Globus pallidus (tissue), 1 donor: ENCODE results near the gene PSMC3IP.

Source experiments
- DNase-seq: peaks from one replicate; pipeline ENCODE4 v3.0.0-alpha.2; 2015; ENCODE audit warnings: low spot score

PSMC3IP gene

DNA sequence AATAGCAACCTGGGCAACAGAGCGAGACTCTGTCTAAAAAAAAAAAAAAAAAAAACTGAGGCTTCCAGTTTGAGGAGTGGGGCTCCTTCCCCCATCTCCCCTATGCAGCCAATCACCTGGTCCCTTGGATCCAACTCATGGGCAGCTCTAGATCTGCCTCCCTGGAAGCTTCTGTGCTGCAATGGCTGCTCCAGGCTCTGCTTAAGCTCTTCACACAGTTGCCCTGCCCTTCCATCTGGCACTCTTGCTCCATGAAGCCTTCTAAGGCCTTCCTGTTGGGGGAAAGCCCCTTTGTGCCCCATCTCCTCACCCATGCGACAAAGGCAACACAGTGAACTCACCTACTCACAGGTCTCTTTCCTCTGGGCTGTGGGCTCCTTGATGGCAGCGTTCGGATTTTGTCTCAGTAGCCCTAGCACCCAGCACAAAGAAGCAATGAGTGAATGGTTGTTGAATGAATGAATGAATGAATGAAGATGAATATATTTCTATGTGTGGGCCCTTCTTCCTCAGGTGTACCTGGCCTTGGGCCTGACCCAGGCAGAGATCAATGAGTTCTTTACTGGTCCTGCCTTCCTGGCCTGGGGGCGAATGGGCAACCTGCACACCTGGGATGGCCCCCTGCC is 39.6 kb downstream of the PSMC3IP start:
- DNase-seq = no peak

DNA sequence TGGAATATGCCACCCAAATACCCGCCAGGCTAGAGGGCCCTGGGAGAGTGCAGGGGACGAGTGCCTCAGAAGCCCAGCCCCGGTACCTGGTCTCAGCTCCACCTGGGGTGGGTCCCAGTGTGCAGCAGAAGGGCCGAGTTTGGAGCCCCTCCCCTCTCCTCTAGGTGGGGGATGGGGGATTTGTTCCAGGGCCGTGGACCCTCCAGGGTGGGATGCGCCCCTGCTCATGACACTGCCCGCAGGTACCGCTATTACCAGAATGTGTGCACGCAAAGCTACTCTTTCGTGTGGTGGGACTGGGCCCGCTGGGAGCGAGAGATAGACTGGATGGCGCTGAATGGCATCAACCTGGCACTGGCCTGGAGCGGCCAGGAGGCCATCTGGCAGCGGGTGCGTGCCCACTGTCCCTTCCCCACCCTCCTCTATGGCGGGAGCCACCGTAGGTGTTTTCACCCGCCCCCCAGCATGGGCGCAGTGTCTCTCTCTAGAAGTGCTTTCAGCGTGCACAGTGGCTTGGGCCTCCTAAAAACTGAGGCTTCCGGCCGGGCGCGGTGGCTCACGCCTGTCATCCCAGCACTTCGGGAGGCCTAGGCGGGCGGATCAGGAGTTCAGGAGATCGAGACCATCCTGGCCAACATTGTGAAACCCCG is 40.2 kb downstream of the PSMC3IP start:
- no peak for DNase-seq

DNA sequence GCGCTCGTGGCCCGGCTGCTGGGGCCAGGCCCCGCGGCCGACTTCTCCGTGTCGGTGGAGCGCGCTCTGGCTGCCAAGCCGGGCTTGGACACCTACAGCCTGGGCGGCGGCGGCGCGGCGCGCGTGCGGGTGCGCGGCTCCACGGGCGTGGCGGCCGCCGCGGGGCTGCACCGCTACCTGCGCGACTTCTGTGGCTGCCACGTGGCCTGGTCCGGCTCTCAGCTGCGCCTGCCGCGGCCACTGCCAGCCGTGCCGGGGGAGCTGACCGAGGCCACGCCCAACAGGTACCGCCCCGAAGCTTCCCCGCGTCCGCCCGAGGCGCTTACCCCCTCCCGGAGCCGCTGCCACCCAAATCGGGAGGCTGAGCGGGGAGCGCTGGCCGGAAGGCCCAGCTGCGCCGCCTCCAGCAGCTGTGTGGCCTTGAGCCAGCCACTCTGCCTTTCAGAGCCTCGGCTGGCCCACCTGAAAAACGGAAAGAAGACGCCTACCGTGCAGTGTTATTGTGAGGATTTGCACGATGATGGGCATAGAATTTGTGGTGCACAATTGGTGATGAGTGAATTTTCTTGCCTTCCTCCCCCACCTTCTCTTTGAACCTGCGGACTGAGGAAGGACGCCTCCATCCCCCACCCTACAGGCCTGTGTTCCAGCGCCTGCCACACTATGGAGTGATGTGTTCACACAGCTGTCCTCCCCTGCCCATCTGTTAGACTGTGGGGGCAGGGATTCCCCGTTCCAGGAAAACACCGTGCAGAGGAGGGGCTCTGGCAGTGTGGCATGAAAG is 41.0 kb downstream of the PSMC3IP start:
- peak; percentile 78 for DNase-seq

DNA sequence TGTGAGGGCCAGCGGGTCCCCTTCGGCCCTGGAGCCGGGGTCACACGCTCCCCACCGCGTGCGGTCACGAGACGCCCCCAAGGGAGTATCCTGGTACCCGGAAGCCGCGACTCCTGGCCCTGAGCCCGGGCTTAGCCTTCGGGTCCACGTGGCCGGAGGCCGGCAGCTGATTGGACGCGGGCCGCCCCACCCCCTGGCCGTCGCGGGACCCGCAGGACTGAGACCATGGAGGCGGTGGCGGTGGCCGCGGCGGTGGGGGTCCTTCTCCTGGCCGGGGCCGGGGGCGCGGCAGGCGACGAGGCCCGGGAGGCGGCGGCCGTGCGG is 41.5 kb downstream of the PSMC3IP start, which contains the start of gene NAGLU:
NAGLU (plus strand) TSS at position 194 of the 324 bp plus-strand sequence; CDS start at position 226, 32 bp downstream.
- peak; percentile 94 for DNase-seq

DNA sequence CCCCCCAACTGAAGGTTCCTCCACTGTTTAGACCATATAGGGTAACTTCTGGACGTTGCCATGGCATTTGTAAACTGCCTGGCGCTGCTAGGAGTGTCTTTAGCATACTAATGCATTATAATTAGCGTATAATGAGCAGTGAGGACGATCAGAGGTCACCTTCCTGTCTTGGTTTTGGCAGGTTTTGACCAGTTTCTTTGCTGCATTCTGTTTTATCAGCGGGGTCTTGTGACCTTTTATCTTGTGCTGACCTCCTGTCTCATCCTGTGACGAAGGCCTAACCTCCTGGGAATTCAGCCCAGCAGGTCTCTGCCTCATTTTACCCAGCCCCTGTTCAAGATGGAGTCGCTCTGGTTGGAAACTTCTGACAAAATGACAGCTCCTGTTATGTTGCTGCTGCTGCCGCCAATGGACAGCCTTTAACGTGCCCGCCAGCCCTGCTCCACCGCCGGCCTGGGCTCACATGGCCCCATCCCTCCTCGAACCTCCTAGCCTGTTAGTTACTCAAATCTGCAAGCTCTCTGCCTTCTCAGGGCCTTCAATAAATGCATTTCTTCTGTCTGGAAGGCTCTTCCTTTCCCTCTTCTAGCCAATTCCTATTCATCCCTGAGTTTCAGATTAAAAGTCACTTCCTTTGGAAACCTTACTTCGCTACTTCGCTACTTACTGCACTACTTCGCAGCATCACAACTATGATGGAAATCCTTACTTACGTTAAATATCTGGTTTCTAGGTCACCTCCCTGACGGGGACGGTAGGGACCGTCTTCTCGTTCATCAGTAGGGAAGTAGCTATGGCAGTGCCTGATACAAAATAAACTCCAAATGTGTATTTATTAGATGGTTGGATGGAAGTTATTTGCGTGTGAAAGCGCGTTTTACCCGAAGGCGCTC is 42.1 kb downstream of the PSMC3IP start:
- no peak for DNase-seq

DNA sequence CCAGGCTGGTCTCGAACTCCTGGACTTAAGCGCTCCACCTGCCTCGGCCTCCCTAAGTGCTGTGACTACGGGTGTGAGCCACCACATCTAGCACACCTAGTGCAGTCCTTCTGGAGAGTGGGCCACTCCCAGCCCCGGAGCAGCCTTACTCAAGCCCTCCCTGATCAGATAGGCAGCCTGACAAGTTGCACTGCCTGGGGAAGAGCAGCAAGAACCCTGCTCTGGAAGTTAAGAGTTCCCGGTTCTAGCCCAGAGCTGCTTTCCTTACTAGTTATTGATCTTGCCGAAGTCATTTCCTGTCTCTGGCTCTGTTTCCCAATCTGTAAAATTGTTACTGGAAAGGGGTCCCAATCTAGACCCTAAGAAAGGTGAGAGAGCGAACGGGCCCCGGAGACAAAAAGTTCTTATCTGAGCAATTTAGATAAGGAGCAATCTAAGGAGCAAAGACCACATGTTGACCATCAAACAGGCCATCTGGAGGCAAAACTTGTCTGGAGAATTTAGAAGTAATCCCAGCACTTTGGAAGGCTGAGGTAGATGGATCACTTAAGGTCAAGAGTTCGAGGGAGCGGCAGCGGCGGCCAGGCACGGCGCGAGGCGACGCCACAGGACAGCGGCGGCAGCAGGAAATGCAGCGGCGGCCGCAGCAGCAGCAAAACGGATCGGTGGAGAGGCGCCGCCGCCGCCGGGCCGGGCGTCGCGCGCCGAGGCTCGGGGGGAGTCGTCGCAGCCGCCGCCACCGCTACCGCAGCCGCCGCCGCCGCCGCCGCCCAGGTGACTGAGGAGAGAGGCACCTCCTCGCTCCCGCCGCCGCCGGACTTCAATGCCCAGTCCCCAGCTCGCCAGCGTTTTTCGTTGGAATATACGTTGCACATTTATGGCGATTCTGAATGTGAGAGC is 45.8 kb downstream of the PSMC3IP start:
- DNase-seq = peak; percentile 67

DNA sequence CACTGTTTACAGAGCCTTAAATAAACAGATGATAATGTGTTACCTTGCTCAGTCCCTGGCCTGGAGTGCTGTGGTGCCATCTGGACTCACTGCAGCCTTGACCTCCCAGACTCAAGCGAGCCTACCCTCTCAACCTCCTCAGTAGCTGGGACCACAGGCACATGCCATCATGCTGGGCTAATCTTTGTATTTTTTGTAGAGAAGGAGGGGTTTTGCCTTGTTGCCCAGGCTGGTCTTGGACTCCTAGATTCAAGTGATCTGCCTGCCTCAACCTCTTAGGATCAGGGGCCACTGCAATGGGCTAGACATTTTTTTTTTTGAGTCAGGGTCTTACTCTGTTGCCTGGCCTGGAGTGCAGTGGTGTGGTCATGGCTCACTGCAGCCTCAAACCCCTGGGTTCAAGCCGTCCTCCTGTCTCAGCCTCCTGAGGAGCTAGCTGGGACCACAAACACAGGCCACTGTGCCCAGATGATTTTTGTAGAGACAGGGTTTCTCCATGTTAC is 46.5 kb downstream of the PSMC3IP start:
- no peak for DNase-seq

DNA sequence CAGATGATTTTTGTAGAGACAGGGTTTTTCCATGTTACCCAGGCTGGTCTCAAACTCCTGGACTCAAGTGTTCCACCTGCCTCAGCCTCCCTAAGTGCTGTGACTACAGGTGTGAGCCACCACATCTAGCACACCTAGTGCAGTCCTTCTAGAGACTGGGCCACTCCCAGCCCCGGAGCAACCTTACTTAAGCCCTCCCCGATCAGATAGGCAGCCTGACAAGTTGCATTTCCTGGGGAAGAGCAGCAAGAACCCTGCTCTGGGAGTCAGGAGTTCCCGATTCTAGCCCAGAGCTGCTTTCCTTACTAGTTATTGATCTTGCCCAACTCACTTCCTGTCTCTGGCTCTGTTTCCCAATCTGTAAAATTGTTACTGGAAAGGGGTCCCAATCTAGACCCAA is 48.5 kb downstream of the PSMC3IP start:
- DNase-seq = no peak

DNA sequence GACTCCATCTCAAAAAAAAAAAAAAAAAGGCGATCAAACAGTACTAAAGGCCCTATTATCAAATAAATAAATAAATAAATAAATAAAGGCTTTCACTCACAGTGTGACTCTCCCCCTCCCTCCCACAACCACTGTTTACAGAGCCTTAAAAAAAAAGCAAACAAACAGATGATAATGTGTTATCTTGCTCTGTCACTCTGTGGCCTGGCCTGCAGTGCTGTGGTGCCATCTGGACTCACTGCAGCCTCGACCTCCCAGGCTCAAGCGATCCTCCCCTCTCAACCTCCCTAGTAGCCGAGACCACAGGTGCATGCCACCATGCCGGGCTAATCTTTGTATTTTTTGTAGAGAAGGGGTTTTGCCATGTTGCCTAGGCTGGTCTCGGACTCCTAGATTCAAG is 49.6 kb downstream of the PSMC3IP start:
- no peak for DNase-seq

DNA sequence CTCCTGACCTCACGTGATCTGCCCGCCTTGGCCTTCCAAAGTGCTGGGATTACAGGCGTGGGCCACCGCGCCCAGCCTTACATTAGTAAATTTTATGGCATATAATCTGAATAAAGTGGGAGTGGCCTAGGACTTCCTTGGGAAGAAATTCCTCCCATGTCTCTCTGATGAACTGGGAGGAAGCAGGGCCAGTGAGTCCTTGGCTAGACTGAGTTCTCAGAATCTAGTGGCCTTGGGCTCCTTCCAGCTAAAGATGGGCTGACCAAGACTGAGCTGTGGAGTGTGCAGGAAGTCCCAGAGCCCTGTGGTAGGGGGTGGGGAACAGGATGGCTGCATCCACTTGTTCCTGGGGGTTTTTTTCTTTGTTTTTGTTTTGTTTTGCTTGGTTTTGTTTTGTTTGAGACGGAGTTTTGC is 51.5 kb downstream of the PSMC3IP start:
- no peak for DNase-seq

DNA sequence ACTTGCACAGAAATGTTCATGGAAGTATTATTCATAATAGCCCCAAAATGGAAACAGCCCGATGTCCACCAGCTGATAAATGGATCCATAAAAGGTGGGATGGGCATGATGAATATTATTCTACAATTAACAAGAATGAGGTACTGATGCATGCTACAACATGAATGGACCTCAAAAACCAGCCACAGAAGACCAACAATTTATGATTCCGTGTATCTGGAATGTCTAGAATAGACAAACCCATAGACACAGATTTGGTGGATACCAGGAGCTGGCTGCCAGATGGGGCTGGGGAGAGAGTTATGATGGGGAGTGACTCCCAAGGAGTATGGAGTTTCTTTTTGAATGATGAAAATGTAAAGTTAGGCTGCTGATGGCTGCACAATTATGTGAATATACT is 52.3 kb downstream of the PSMC3IP start:
- DNase-seq = no peak

DNA sequence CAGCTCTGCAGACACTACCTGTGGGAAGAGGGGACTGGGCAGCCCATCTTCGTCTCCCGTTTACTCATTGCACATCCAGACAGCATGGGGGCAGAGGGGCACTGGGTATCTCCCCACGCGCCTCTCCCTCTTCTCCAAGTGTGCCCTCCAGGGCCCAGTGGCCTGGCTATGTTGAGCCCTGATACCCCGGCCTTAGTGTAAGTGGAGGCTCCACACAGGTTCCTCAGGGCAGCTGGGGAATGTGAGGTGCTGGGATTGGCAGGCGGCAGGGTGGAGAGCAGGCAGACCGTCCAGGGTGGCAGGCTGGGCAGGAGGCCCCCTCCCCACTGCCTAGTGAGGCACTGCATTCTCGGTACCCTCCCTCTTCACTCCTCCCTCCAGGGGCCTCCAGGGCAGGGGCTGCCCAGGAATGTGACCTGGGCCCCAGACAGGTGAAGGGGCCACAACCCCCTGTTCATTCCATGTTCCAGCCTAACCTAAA is 54.7 kb downstream of the PSMC3IP start:
- no peak for DNase-seq
